COR-L47 (cell line): ENCODE measurements around the gene HYLS1.

Experiments
- DNase-seq: peaks from one replicate; lab custom pipeline; 2025; lab: John Stamatoyannopoulos, UW

HYLS1 gene

GRCh38 chr11:125932301-125932700 is 44.8 kb downstream of the HYLS1 start:
- no peak for DNase-seq

GRCh38 chr11:125933030-125933813 is 45.8 kb downstream of the HYLS1 start:
- no peak for DNase-seq

GRCh38 chr11:125934473-125934872 is 47.0 kb downstream of the HYLS1 start:
- no peak for DNase-seq

GRCh38 chr11:125935056-125935455 is 47.6 kb downstream of the HYLS1 start:
- DNase-seq: no peak

GRCh38 chr11:125935618-125936199 is 48.2 kb downstream of the HYLS1 start:
- no peak for DNase-seq

- no peak for DNase-seq
These were observed 51.0 kb downstream of the HYLS1 start for GRCh38 chr11:125938418-125938817.

- DNase-seq: peak; percentile 11
These were observed 51.6 kb downstream of the HYLS1 start for GRCh38 chr11:125939081-125939521.

GRCh38 chr11:125940145-125940544 is 52.7 kb downstream of the HYLS1 start:
- DNase-seq: no peak

- DNase-seq: no peak
These were observed 53.8 kb downstream of the HYLS1 start for GRCh38 chr11:125941267-125941618.

GRCh38 chr11:125941619-125942611 is 54.4 kb downstream of the HYLS1 start:
- peak; percentile 87 for DNase-seq

GRCh38 chr11:125942771-125943428 is 55.4 kb downstream of the HYLS1 start:
- DNase-seq: no peak

GRCh38 chr11:125943661-125944349 is 56.3 kb downstream of the HYLS1 start:
- no peak for DNase-seq

- DNase-seq: no peak
These were observed 57.0 kb downstream of the HYLS1 start for GRCh38 chr11:125944350-125945010.

- DNase-seq: no peak
These were observed 57.7 kb downstream of the HYLS1 start for GRCh38 chr11:125945011-125945796.

GRCh38 chr11:125945797-125946520 is 58.5 kb downstream of the HYLS1 start, which contains the start of gene VSIG10L2:
TSS of gene VSIG10L2 (plus strand) at chr11:125946044. CDS start at chr11:125946056, 12 bp downstream.
- no peak for DNase-seq

- DNase-seq: no peak
These were observed 59.4 kb downstream of the HYLS1 start for GRCh38 chr11:125946712-125947418.

- no peak for DNase-seq
These were observed 60.2 kb downstream of the HYLS1 start for GRCh38 chr11:125947419-125948277.
